GM20431 (cell line): ENCODE measurements around the gene VANGL1.
"Not testable (repeated sequence)": the region's sequence is repeated elsewhere in the genome, so short reads cannot be mapped to it uniquely, and the experiment has no call there.

Experiments used
- in situ Hi-C: fragments of 300-500 bp; cut with MseI, MboI; formaldehyde crosslinking; loops from one replicate; pipeline ENCODE4 v1.15.0; 2020; ENCODE audit warnings: low sequenced_read_pairs; ENCODE audit not compliant: unreplicated experiment

The VANGL1 gene

DNA sequence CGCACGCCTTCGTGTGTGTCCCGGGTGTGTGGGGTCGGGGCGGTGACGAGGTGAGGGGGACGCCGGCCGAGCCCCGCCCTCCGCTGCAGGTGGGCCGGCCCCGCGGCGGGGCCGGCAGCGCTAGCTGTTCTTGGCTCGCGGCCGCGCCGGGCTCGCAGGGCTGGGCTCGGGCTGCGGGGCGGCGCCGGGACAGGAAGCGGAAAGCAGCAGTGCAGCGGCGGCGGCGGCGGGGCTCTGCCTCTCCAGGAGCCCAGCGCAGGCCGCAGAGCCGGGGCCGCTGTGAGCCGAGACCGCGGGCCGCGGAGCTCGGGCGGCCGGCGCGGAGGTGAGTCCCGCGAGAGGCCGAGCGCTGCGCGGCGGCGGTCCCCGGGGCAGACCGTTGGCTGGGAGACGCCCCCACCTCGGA lies at the start of gene VANGL1:
Gene VANGL1, plus strand, starts transcription at position 209 of the 406 bp plus-strand sequence. CDS start 9,444 bp downstream, outside the sequence.
- in situ Hi-C loops: no loop called here

DNA sequence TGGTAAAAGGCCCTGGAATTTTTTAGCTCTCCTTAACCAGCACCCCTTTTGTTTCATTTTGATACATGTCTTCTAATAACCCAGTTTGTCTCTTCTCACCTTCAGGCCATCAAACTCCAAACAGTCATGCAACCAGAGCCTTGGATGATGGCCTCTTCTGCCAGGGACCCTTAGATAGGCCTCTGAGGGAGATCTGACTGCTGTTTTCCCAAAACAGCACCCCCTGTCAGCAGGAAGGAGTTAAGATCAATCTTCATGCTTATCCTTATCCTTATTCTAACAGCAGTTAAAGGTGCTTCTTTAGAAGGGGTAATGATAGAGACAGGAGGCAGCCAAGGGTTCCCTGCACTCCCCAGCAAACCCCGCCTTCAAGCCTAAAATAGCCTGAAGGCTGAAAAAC lies 49.5 kb upstream of the VANGL1 start:
- in situ Hi-C loops: loop anchor here (10.0 kb wide), 1 partner anchor 457 kb away; no protein-coding TSS in a partner anchor

DNA sequence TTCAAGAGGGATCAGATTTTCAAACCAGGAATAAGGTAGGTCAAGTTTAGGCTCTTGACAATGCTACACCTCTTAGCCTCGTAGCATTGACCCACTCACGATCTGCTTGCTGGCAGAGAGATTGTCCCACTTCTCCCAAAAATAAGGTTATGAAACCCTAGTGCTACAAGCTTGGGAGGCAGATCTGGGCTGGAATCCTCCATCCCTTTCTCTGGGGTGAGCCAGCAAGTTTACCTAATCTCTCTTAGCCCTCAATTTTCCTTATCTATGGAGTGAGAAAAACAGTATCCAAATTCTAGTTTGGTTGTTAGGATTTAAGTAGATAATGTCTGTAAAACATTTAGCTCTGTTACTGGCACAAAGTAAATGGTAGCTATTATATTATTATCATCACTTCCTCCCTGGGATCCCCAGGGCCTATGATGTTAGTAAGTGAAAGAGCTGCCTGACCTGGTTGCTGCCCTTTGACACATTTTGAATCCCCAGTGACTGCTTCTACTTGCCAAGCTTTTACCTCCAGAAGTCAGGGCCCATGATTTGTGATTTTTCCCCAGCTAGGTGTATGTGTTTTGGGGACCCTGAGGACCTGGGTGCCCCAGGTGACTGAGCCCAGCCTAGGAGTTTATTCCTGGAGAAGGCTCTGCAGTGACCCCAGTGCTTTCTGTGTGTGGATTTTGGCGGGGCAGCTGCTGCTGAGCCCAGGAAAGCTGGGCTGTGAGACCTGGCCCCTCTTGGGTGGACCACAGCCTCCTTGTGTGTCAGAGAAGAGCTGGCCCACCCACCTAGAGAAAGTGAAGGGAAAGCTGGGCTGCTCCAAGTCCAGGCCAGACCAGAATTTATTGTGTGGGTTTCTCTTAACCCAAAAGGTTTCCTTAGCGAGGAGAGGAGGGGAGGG lies 48.2 kb upstream of the VANGL1 start:
- in situ Hi-C loops: loop anchor here (10.0 kb wide), 1 partner anchor 459 kb away; no protein-coding TSS in a partner anchor

DNA sequence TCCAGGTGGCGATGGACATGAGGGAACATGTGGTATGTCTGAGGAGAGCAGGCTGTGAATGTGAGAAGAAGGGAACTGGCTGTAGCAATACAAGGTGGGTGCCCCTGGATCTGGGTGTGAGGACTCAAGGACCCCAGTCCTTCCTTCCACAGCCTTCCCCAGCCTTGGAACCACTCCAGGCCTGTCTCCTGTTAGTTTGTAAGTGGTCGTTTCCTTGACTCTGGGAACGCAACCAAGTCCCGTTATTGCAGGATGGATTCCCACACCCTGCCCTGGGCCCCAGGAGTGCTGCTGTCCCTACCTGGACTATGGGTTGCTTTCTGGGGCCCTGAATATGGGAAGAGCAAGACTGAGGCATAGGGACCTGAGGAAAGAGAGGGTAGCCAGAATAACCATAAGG lies 47.2 kb upstream of the VANGL1 start:
- in situ Hi-C loops: loop anchor here (10.0 kb wide), 1 partner anchor 460 kb away; no protein-coding TSS in a partner anchor

DNA sequence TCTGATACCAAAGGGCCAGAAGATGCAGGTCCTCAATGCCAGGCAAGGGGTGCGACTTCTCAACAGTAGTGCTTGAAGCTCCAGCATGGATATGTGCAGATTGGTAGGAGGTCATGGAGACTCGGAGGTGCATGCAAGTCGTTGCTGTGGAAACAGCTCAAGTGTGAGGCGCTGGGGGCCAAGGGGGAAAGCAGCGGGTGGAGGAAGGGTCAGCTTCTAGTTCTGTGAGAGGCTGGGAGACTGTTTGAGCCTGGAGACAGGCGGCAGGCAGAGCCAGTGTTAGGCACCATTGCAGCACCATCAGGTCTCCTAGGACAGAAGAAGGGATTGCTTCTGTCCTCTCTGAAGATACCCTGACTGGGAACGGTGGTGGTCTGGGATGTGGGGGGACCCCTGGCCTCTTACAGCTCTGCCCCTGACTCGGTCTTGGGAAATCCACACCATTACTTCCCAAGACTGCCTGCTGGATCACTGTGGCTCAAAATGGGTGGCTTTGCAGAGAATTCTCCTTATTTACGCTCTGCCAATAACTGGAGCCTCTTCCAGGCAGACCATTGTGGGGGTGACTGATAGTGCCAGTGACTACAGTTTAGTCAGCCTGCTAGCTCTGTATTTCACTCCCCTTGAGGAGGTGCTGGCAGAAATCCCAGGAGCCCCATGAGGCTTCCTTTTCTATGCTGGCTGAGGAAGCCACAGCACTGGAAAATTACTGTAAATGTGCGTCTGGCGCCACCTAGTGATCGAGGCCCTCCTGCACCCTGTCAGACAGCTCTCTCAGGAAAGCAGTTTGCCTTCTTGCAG lies 46.3 kb upstream of the VANGL1 start:
- in situ Hi-C loops: loop anchor here (10.0 kb wide), 1 partner anchor 461 kb away; no protein-coding TSS in a partner anchor

DNA sequence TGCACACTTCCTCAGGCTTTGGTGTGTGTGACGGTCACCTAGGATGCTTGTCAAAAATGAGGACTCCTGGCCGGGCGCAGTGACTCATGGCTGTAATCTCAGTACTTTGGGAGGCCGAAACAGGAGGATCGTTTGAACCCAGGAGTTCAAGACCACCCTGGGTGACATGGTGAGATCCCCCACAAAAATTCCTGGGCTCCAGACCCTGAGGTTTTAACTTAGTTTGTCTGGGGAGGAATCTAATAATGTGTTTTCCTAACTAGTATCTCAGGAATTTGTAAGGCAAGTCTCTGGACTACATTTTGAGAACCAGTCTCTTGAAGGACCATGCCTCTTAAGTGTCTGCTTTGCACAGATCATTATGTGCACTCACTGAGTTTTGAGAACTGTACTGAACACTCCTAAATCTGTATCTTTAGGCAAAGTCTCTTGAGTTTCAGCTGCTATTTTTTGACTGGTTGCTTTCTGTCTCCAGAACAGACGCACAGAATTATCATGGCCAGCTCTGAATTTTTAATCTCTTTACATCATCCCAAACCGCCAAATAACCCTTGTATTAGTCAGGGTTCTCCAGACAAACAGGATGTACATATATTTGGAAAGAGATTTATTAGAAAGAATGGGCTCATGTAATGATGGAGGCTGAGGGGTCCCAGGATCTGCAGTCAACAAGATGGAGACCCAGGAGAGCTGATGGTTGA lies 45.5 kb upstream of the VANGL1 start:
- in situ Hi-C loops: loop anchor here (10.0 kb wide), 1 partner anchor 461 kb away; no protein-coding TSS in a partner anchor

DNA sequence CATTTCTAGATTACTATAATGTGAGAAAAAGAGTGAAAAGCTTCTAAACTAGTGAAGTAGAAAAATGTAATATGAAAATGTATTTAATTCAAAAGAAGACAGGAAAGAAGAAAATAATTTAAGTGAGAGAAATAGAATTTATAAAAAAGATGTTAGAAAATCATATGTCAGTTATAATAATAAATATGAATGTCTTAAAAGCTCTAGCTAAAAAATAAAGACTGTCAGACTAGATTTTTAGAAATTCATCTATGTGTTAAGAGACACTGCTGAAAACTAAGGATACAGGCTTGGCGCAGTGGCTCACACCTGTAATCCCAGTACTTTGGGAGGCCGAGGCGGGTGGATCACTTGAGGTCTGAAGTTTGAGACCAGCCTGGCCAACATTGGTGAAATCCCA lies 37.3 kb upstream of the VANGL1 start:
- in situ Hi-C loops: no loop called here

DNA sequence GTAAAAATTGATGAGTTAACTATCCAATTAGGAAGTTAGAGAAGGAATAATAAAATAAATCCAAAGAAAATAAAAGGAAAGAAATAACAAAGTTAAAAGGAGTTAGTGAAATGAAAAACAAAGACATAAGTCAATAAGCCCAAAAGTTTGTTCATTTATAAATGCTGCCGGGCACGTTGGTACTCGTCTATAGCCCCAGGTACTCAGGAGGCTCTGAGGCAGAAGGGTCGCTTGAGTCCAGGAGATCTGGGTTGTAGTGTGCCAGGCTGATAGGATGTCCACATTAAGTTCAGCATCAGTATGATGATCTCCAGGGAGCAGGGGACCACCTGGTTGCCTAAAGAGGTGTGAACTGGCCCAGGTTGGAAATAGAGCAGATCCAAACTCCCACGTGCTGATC lies 35.5 kb upstream of the VANGL1 start:
- in situ Hi-C loops: no loop called here

DNA sequence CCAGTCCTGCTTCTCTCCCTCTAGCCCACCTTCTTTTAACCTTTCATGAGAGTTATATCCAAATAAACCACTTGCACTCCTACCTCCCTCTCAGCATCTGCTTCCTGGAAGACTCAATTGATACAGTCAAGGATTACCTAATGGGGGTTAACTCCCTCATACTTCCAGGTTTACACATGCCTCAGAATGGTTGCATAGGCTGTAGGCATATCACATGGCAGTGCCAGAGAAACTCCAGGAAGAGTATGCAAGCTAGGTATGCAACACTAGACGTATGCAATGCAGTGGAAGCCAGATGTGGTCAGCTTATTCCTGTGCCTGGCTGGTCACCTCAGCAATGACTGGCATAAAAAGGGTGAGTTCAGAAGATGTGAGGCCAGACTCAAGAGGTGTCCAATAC lies 32.7 kb upstream of the VANGL1 start:
- in situ Hi-C loops: no loop called here

DNA sequence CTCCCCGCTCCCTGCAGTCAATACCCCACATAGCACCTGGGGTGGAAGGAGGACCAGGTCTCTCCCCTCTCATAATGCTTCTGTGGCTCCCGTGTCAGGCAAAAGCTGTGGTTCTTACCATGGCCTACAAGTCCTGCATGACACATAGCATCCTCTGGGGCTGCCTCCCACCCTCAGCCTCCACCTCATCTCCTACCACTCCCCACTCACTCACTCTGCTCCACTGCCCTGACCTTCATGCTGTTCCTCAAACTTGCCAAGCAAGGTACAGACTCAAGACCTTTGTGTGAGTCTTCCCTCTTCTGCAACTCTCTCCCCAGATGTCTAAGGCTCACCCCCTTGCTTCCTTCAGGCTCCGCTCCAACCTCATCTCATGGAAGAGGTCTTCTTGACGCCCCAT lies 28.0 kb upstream of the VANGL1 start:
- in situ Hi-C loops: no loop called here

DNA sequence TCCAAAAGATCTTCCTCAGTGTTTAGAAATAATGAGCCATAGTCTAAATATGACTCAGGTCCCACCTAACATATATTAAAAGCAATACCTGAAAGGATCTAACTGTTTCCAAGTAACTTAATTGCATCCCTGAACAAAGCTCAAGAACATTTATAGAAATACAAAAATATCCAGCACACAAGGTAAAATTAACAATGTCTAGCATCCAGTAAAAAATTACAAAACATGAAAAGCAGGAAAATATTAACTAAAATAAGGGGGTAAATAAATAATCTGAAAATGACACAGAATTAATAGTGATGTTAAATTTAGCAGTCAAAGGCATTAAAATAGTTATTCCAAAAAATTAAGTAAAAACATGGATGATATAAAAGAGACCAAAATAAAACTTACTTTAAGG lies 21.3 kb upstream of the VANGL1 start:
- in situ Hi-C loops: no loop called here

DNA sequence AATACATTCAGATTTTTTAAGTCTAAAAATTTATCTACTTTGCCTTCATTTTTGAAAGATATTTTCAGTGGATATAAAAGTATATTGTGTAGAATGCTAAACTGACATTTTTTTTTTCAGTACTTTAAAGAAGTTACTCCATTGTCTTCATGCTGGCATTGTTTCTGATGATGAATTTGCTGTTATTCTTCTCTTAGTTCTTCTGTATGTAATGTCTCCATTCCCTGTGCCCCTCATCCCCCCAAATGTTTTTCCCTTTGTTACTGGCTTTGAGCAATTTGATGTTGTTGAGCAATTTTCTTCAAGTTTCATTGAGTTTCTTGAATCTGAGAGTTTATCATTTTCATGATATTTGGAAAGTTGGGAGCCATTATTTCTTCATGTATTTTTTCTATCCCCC lies 20.8 kb upstream of the VANGL1 start:
- in situ Hi-C loops: no loop called here

DNA sequence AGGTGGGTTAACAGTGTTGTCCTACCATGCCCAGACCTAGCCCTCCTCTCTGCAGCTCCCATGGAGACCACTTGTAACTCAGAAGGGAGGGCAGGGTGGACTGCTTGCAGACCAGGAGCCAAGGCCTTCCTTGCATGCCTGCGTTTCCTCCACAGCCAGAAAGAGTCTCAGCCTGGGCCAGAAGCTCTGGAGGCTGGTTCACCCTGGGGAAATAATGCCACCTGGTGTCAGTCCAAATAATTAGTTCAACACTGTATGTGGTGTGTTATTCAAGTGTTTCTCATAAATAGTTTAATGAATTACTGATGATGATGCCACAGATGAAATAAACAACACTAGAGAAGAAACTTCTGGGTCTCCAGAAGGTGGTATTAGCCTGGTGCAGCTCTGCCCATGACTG lies 16.9 kb upstream of the VANGL1 start:
- in situ Hi-C loops: no loop called here

DNA sequence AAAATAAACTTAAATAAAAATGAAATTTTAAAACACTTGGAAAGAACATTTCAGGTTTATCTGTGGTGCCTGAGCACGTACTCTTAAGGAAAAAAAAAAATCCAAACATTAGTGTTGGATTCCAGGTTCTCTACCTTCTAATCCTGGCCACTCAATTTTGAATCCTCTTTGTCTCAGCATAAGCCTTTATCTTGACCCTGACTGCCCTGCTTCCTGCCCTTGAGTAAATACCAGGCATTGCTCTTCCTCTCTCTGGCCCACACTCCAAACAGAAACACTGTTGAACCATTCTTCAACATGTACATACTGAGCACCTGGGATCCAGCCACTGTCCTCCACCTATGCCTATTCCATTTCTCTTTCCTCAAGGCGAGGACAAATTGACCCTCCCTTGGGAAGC lies 11.4 kb upstream of the VANGL1 start:
- in situ Hi-C loops: no loop called here

DNA sequence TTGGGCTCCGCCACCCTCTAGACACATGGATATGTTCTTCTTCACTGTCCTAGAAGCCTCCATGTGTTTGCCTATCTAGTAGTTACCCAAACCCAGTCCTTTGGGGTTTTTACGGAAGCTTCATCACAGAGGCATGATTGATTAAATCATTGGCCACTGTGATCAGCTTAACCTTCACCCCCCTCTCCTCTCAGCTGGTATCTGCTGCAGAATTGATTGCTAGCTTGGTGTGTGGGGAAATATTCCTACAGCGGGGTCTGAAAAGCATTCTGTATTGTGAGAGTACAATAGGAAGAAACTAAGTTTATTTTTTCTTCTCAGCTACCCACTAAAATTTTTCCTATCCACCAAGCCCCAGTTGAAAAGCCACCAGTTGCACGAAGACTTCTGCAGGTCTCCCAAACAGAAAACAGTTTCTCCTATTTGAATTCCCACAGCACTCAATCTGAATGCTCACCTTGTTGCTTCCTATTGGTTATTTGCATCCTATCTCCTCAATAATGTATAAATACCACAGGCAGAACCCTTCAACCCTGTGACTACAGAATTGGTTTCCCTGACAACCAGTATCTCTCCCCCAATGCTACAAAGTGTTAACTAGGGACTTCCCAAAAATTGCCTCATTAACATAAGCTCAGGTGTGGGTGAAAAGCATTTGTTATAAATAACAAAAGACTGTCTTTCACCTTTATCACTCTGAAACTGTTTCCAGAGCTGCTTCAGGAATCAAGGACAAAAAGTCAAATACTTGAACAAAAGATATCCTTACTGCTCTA lies 9.3 kb upstream of the VANGL1 start:
- in situ Hi-C loops: no loop called here

DNA sequence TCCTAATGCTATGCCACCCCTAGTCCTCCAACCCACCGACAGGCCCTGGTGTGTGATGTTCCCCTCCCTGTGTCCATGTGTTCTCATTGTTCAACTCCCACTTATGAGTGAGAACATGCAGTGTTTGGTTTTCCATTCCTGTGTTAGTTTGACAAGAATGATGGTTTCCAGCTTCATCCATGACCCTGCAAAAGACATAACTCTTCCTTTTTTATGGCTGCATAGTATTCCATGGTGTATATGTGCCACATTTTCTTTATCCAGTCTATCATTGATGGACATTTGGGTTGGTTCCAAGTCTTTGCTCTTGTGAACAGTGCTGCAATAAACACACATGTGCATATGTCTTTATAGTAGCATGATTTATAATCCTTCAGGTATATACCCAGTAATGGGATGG lies 8.2 kb upstream of the VANGL1 start:
- in situ Hi-C loops: not testable (repeated sequence)

DNA sequence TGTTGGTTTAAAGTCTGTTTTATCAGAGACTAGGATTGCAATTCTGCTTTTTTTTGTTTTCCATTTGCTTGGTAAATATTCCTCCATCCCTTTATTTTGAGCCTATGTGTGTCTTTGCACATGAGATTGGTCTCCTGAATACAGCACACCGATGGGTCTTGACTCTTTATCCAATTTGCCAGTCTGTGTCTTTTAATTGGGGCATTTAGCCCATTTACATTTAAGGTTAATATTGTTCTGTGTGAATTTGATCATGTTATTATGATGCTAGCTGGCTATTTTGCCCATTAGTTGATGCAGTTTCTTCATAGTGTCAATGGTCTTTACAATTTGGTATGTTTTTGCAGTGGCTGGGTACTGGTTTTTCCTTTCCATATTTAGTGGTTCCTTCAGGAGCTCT lies 4.5 kb upstream of the VANGL1 start:
- in situ Hi-C loops: not testable (repeated sequence)

DNA sequence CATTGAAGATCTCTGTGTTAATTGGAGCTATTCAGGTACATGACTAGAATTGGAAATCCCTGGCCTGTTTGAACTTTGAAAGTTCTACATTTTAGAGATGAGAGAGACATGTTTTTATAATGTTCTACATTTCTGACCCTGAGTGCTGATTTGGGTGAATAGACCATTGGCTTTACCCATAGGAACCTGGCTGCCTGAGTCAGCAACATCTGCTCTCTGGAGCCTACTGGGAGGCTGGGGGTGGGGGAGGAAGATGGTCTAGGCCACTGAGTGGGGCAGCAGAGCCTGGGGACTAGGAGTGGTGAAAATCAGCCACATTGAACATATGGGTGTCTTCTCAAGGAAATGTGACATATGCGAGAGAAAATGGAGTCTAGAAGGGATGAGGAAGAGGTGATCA lies 1.4 kb upstream of the VANGL1 start:
- in situ Hi-C loops: no loop called here
